ENCODE measurements around the gene GLT1D1.

GLT1D1 gene

GRCh38 chr12:128853600-128854197 lies 421 bp downstream of the GLT1D1 start:
- no peak for DNase-seq (ENCODE audit: low read depth in 1 of 2, low spot score in 1 of 2)

GRCh38 chr12:128856035-128856790 lies 2.9 kb downstream of the GLT1D1 start:
- DNase-seq (ENCODE audit: low read depth in 1 of 2, low spot score in 1 of 2) = no peak

- no peak for DNase-seq (ENCODE audit: low read depth in 1 of 2, low spot score in 1 of 2)
These were observed 3.5 kb downstream of the GLT1D1 start for GRCh38 chr12:128856791-128857078.

GRCh38 chr12:128857133-128857763 lies 4.0 kb downstream of the GLT1D1 start:
- DNase-seq (ENCODE audit: low read depth in 1 of 2, low spot score in 1 of 2) = no peak

- DNase-seq (ENCODE audit: low read depth in 1 of 2, low spot score in 1 of 2) = no peak
These were observed 6.0 kb downstream of the GLT1D1 start for GRCh38 chr12:128859311-128859710.

GRCh38 chr12:128861226-128862016 lies 8.1 kb downstream of the GLT1D1 start:
- DNase-seq (ENCODE audit: low read depth in 1 of 2, low spot score in 1 of 2) = no peak

- no peak for DNase-seq (ENCODE audit: low read depth in 1 of 2, low spot score in 1 of 2)
These were observed 10.7 kb downstream of the GLT1D1 start for GRCh38 chr12:128863957-128864356.

- no peak for DNase-seq (ENCODE audit: low read depth in 1 of 2, low spot score in 1 of 2)
These were observed 11.4 kb downstream of the GLT1D1 start for GRCh38 chr12:128864516-128865186.

GRCh38 chr12:128867466-128867865 lies 14.2 kb downstream of the GLT1D1 start:
- DNase-seq (ENCODE audit: low read depth in 1 of 2, low spot score in 1 of 2) = no peak

GRCh38 chr12:128871516-128871892 lies 18.2 kb downstream of the GLT1D1 start:
- DNase-seq (ENCODE audit: low read depth in 1 of 2, low spot score in 1 of 2) = no peak

- no peak for DNase-seq (ENCODE audit: low read depth in 1 of 2, low spot score in 1 of 2)
These were observed 19.0 kb downstream of the GLT1D1 start for GRCh38 chr12:128872303-128872702.

GRCh38 chr12:128876559-128876958 lies 23.3 kb downstream of the GLT1D1 start:
- no peak for DNase-seq (ENCODE audit: low read depth in 1 of 2, low spot score in 1 of 2)

GRCh38 chr12:128879898-128880764 lies 26.9 kb downstream of the GLT1D1 start:
- no peak for DNase-seq (ENCODE audit: low read depth in 1 of 2, low spot score in 1 of 2)

GRCh38 chr12:128891856-128892255 lies 38.6 kb downstream of the GLT1D1 start:
- no peak for DNase-seq (ENCODE audit: low read depth in 1 of 2, low spot score in 1 of 2)

GRCh38 chr12:128903236-128903635 lies 50.0 kb downstream of the GLT1D1 start:
- no peak for DNase-seq (ENCODE audit: low read depth in 1 of 2, low spot score in 1 of 2)

GRCh38 chr12:128905003-128905544 lies 51.8 kb downstream of the GLT1D1 start:
- no peak for DNase-seq (ENCODE audit: low read depth in 1 of 2, low spot score in 1 of 2)

GRCh38 chr12:128906485-128907137 lies 53.3 kb downstream of the GLT1D1 start:
- DNase-seq (ENCODE audit: low read depth in 1 of 2, low spot score in 1 of 2) = no peak

GRCh38 chr12:128908254-128908653 lies 55.0 kb downstream of the GLT1D1 start:
- DNase-seq (ENCODE audit: low read depth in 1 of 2, low spot score in 1 of 2) = no peak

GRCh38 chr12:128909653-128910052 lies 56.4 kb downstream of the GLT1D1 start:
- no peak for DNase-seq (ENCODE audit: low read depth in 1 of 2, low spot score in 1 of 2)

GRCh38 chr12:128910629-128911028 lies 57.4 kb downstream of the GLT1D1 start:
- DNase-seq (ENCODE audit: low read depth in 1 of 2, low spot score in 1 of 2) = no peak
